Measurements from ENCODE around the gene ANGEL1.

DNA sequence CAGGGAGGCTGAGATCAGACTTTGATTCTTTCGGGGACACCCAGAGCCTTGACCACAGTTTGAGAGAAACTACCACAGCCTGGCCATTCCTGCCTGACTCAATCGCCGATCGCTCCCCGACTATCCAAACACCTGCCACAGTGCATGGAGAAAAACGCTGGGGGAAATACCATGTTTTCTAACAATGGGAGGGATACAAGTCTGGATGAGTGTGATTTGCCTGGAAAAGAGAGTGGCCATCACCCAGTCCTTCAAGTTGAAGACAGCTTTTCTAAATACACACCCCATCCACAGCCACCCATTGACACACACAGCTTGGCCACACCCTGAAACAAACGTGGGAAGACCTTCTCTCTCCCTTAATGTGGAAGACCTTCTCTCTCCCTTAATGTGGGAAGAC, 58.1 kb downstream of the ANGEL1 start:
- TF ChIP-seq POLR2A (IDR thresholded peaks at IDR 0.05) (no peak), POLR2AphosphoS5 (IDR thresholded peaks at IDR 0.05) (no peak)
- TF ChIP-seq, protein P1, sequence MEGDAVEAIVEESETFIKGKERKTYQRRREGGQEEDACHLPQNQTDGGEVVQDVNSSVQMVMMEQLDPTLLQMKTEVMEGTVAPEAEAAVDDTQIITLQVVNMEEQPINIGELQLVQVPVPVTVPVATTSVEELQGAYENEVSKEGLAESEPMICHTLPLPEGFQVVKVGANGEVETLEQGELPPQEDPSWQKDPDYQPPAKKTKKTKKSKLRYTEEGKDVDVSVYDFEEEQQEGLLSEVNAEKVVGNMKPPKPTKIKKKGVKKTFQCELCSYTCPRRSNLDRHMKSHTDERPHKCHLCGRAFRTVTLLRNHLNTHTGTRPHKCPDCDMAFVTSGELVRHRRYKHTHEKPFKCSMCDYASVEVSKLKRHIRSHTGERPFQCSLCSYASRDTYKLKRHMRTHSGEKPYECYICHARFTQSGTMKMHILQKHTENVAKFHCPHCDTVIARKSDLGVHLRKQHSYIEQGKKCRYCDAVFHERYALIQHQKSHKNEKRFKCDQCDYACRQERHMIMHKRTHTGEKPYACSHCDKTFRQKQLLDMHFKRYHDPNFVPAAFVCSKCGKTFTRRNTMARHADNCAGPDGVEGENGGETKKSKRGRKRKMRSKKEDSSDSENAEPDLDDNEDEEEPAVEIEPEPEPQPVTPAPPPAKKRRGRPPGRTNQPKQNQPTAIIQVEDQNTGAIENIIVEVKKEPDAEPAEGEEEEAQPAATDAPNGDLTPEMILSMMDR (IDR thresholded peaks at IDR 0.05 in 8 of 11, conservative IDR thresholded peaks at IDR 0.05 in 3 of 11): no peak
